ENCODE data around the gene ELP4.
"Not testable (repeated sequence)": the region's sequence is repeated elsewhere in the genome, so short reads cannot be mapped to it uniquely, and the experiment has no call there.

ELP4 gene

DNA sequence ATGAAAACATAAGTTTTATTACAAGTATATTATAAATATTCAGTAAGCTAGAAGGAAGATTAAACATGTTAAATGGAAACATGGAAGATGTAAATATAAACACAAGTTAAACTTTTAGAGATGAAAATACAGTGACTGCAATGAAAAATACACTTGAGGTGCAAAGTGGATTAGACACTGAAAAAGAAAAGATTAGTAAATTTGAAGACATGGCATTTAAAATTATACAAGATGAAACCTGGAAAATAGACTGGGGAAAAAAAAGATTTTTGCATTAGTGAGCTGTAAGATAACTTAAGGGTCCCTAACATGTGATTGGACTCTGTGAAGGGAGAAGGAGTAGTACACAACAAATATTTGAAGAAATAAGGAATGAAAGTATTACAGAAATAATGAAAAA is 33.3 kb downstream of the ELP4 start:
- DNase-seq (ENCODE audit: low read depth): no peak

DNA sequence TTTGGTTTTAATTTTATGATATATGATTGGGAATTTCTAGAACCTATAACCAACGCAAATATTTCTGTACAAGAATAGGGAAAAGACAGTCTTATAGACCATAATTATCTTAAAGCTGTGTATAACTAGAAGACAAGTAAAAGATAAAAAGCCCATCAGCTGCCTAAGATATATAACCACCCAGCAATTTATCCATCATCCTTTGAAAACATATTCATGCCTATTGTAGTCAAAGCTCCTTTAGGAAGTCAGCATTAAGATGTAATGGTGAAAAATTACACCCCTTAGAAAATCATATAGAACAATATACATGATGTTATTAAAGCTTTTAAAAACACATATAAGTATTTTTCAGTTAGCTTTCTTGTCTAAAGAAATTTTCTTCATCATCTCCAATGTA is 46.4 kb downstream of the ELP4 start:
- no peak for DNase-seq (ENCODE audit: low read depth)

DNA sequence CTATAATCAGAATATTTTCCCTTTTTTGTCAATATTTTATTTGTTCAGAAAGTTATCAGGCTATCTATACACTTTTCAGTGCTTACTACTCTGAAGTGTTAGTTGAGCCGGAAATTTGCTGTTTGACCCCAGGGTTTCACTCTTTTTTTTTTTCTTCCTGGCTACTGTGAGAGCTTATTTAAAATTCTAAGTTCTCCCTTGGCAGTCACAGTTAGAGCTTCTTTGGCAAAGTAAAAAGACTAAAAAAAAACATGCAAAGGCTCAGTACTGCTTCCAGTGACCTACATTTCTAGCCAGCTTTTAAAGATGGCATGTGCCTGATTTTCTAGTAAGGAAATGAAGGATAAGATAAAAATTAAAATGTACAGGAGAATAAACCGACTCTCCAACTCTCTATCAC is 48.4 kb downstream of the ELP4 start:
- no peak for DNase-seq (ENCODE audit: low read depth)

DNA sequence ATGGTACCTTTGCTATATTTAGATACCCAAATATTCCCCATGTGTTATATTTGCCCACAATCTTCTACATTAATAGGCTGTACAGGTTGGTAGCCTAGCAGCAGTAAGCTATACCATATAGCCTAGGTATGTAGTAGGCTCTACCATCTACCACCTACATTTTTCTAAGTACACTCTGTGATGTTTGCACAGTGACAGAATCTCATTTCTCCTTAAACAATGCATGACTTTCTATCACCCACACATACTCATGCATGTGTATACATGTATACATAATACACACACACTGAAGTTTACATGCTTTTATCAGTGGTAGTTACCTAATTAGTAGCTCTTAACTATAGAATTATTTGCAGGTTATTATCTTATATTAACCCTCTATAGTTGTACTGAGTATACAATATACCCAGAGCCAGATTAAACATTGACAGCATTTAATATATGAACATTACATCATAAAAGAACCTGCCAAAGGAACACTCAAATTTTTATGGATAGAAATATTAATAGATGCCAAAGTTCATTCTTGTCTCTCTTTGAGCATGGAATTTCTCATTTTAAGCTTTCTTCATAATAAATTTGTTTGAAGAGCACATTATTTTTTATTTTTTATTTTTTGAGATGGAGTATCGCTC is 51.4 kb downstream of the ELP4 start:
- no peak for DNase-seq (ENCODE audit: low read depth)

DNA sequence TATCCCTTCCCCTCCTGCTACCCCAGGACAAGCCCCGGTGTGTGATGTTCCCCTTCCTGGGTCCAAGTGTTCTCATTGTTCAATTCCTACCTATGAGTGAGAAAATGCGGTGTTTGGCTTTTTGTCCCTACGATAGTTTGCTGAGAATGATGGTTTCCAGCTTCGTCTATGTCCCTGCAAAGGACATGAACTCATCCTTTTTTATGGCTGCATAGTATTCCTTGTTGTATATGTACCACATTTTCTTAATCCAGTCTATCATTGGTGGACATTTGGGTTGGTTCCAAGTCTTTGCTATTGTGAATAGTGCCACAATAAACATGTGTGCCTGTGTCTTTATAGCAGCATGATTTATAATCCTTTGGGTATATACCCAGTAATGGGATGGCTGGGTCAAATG is 55.0 kb downstream of the ELP4 start:
- not testable (repeated sequence) for DNase-seq (ENCODE audit: low read depth)

DNA sequence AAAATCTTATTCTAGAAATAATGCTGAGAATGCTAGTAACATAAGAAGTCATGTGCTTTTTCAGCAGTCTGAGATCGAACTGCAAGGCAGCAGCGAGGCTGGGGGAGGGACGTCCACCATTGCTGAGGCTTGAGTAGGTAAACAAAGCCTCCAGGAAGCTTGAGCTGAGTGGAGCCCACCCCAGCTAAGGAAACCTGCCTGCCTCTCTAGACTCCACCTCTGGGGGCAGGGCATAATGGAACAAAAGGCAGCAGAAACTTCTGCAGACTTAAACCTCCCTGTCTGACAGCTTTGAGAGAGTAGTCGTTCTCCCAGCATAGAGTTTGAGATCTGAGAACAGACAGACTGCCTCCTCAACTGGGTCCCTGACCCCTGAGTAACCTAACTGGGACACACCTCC is 64.6 kb downstream of the ELP4 start:
- not testable (repeated sequence) for DNase-seq (ENCODE audit: low read depth)

DNA sequence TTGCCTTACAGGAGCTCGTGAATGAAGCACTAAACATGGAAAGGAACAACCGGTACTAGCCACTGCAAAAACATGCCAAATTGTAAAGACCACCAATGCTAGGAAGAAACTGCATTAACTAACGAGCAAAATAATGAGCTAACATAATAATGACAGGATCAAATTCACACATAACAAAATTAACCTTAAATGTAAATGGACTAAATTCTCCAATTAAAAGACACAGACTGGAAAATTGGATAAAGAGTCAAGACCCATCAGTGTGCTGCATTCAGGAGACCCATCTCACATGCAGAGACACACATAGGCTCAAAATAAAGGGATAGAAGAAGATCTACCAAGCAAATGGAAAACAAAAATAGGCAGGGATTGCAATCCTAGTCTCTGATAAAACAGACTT is 66.2 kb downstream of the ELP4 start:
- DNase-seq (ENCODE audit: low read depth): not testable (repeated sequence)

DNA sequence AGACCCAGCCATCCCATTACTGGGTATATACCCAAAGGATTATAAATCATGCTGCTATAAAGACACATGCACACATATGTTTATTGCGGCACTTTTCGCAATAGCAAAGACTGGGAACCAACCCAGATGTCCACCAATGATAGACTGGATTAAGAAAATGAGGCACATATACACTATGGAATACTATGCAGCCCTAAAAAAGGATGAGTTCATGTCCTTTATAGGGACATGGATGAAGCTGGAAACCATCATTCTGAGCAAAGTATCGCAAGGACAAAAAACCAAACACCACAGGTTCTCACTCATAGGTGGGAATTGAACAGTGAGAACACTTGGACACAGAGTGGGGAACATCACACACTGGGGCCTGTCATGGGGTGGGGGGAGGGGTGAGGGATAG is 69.8 kb downstream of the ELP4 start:
- DNase-seq (ENCODE audit: low read depth): not testable (repeated sequence)

DNA sequence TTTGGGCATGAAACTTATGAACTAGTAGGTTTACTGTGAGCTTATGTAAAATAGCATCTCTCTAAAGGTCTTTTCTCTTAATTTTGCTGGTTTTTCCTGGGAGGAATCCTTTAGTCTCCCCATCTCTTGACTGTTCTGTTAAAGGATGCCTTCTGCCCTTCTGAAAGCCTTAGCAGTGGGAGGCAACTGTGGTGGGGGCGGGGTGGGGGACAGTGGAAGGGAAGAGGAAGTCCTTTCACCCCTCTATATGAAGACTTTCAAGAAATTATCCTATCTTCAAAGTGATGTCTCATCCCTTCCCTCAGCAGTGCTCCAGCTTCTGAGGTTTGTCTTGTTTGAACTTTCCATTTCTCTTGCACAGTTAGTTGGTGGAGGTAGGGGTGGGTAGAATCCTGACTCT is 73.1 kb downstream of the ELP4 start:
- DNase-seq (ENCODE audit: low read depth): no peak

DNA sequence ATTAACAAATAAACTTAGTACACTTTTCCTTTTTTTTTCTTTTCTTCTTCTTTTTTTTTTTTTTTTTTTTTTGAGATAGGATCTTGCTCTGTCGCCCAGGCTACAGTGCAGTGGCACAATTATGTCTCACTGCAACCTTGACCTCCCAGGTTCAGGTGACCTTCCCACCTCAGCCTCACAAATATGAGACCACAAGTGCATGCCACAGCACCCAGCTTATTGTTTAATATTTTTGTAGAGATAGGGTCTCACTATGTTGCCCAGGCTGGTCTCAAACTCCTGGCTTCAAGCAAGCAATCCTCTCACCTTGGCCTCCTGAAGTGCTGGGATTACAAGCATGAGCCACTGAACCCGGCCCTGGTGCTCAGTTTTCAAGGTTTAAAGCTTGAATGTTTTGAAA is 88.9 kb downstream of the ELP4 start:
- DNase-seq (ENCODE audit: low read depth): no peak

DNA sequence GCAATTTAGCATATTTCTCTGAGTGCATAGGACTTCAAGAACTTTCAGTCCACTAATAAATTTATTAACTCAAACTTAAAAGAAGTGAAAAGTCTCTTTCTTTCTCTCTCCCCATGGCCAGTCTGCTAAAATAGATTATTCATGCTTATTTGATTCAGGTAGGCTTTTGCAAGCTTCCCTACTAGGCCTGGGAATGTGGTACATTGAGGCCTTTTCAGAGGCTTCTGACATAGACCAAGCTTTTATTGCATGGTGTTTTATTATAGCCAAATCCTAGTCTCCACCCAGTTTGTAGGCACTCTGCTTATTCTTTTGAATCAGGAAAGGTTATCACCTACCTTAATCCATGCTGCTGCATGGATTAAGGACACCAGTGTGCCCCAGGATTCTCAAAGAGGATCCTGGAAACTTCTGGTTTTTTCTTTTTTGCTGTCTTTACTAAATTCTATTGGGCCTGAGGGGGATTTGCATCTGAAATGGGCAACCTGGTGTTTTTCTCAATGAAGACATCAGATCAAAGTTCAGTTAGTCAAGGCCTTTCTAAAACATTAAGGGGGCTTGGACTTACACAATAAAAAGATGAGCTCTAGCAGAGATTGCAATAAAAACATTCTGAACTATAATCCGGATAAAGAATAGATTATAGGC is 92.2 kb downstream of the ELP4 start:
- no peak for DNase-seq (ENCODE audit: low read depth)

DNA sequence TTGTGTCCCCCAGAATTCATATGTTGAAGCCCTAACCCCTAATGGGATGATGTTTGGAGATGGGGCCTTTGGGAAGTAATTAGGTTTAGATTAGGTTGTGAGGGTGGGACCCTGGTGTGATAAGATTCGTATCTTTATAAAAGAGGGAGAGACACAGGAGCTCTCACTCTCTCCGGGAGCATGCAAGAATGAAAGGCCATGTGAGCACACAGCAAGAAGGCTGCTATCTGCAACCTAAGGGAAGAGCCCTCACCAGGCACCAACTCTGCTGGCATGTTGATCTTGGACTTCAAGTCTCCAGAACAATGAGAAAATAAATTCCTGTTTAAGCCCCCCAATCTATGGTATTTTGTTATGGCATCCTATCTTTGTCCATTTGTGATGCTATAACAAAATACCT is 97.3 kb downstream of the ELP4 start:
- no peak for DNase-seq (ENCODE audit: low read depth)

DNA sequence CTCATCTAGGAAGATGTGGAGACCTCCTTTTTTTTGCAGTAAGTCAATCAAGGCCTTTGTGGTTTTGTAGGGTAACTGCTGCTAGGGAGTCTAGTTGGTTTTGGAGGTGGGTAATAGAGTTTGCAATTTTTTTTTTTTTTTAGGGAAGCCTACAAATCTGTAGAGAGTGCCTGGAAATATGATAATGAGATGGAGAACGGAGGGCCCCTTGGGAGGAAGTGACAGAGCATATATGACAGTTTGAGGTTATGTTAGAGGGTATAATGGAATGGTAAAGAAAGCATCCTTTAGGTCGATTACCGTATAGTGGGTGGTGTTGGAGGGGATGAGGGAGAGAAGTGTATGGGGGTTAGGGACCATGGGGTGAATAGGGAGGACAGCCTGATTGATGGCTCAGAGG is 98.3 kb downstream of the ELP4 start:
- no peak for DNase-seq (ENCODE audit: low read depth)

DNA sequence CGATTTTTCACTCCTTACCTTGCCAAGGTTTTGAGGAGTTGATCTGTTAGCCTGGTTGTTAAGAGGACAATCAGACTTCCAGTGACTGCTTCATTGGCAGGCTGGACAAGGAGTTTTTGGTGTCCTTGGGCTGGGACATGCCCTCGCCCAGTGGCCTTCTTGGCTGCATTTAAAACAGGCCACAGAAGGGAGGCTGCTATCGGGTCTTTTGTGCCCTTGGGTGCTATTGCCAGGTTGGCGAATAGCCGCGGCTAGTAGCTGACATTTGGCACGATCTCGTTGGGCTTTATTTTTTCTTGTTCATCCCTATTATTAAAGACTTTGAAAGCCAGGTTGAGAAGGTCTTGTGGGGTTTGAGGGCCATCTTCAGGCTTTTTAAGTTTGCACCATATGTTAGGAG is 99.4 kb downstream of the ELP4 start:
- no peak for DNase-seq (ENCODE audit: low read depth)

DNA sequence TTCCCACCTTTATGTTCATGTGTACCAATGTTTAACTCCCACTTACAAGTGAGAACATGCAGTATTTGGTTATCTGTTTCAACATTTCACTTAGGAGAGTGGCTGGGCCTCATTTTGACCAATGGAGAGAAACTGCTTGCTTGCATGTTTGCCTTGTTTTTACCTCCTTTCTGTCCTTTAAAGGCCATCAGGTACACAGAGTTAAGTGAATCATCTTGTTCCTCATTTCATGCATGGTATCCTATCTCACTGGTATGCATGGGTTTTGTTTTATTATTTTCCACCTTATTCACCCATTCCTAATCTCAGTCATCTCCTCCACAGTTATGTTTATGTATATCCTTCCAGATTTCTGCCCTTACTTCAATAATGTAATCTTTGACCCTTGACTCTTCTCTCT is 101.0 kb downstream of the ELP4 start:
- DNase-seq (ENCODE audit: low read depth): no peak

DNA sequence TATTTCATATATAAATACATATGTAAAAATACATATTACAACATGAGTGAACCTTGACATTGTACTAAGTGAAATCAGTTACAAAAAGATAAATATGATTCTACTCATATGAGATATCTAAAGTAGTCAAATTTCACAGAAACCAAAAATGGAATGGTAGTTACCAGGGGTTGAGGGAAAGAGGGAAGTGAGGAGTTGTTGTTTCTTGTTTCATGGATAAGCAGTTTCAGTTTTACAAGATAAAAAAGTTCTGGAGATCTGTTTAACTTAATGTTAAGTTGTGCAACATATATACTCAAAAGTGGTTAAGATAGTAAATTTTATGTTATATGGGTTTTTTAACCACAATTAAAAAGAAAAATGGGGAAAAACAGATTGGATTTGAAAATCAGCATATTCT is 107.7 kb downstream of the ELP4 start:
- DNase-seq (ENCODE audit: low read depth): no peak

DNA sequence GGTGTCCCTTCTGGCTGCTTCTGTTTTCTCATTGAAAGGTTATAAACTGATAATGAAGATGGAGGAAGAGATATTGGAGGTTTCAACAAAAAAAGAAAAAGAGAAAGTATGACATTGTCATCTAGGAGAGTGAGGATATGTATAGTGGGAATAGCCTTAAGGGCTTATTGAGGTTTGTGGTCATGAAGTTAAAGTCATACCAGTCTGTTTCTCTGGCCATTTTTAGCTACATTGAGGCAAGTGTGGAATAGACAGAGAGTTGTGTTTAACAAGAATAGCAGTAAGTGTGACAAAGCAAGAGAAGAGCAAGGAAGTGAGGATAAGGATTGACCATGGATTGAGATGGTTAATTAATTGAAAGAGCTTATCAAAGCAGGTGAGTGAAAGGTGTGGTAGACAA is 110.4 kb downstream of the ELP4 start:
- no peak for DNase-seq (ENCODE audit: low read depth)

DNA sequence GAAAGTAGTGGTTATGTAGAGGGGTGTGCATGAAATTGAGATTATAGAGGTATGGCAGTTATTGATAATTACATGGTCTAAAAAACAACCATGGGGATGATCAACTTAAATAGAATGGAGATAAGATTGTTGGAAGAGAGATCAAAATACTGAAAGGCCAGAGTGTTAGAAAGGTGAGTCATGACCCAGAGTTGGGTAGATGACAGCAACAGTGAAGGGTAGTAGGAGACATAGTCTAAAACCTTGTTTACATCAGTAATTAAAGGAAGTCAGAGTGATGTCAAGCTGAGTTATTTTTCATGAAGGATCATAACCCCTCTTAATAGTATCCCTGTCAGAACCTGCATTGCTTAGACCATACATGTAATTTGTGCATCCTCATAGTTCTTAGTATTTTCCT is 110.9 kb downstream of the ELP4 start:
- no peak for DNase-seq (ENCODE audit: low read depth)

DNA sequence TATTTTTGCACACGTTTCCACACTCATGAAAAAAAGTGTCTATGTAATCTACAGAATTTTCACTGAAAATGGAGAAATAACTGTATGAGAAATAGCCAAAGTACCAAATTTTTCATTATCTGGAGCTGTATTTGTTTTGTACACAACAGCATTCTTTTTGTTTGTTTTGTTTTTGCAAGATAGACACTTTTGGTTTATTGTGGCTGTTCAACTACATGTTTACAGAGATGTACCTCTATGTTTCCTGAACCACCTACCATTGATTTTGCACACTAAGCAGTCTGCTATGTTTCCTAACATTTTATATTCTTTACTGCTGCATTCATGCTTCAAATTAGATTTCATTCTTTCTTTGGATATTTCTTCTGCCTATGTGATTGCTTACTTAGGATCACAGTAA is 116.3 kb downstream of the ELP4 start:
- no peak for DNase-seq (ENCODE audit: low read depth)

DNA sequence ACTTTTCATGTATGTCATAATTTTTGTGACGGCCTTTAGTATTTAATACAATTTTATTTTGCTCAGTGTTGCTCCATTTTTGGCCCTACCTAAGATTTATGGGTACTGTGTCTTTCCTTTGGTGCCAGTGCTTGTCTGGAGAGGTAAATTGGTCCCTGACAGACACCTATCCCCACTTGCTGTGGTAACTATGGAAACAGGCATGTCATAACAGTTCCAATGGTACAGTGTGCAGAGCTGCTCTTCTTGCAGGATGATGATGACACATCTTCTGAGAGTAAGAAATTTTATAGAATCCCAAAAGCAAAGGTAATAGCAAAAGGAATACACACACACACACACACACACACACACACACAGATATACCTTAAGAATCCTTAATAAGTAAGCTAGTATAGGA is 118.5 kb downstream of the ELP4 start:
- DNase-seq (ENCODE audit: low read depth): no peak

DNA sequence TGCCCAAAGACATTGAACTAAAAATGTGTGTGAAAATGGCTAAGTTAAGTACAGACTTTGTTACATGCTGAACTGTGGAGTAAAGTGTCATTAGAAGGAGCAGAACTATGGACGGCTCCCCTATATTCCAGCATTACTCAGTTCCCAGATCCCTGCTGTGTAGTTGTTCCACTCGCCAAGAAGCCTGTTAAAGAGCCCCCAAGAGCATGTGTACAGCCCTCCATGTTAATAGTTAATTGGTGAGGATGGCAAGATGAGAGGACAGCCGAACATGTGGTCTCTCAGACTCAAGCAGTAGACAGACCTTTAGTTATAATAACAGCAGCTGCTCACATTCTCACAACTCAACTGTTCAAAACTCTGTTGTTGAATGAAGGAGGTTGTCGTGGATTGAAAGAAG is 127.4 kb downstream of the ELP4 start:
- DNase-seq (ENCODE audit: low read depth): no peak

DNA sequence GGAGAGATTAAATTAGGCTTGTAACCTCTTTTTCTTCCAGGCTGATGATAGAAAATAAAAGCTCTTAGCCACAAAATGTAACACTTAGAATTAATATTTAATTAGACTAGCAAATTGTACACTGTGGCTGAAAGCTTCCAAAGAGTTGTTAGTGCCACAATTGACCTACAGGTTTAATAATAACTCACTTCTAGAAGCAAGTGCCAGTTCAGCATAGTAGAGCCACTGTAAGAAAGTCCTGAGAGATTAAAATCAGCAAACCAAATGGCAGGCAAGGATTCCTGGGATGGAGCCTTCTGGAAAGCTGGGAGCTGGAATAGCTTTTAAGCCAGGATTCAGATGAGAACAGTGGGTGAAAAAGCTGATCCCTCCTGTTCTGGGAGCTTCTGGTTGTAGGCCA is 131.0 kb downstream of the ELP4 start:
- DNase-seq (ENCODE audit: low read depth): no peak

DNA sequence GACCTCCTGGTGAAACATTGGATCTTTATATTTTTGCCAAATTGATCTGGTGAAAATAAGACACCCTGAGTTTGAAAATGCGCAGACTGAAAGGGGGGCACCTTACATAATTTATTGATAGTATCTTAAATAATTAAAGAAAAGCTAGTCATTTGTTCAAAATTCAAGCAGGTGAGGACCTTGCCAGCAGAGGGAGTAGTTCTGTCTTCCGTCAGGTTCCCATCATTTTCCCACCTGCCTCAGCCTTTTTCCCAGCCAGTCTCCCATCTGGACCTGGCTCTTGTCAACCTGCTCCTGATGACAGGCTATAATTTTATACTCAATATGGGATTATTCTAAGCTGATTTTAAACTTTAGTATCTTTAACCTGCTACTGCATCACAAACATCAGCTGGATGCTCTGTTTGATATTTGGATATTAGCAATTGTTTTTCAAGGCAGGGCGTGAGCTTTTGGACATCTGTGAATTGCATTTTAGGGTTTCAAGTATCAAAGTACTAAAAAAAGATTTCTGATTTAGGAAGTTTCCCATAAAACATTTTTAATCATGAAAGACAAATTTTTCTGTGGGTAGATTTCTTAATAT is 132.0 kb downstream of the ELP4 start:
- DNase-seq (ENCODE audit: low read depth): no peak

DNA sequence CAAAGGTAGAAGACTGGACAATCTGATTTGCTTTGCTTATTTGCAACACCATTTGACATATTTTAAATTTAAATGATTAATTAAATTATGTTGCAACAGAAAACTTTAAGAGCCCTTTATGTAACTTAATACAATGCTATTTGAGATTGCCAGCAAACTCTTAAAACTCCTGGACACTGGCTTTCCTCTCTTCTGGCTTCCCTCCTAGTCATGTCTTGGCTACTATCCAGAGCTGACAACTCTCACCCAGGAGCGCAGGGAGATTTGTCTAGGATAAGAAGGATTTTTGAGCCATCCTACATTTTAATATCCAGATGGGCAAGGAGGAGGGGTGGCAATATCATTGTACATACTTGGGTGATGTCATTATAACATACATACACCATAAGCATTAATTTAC is 134.3 kb downstream of the ELP4 start:
- DNase-seq (ENCODE audit: low read depth): no peak
